Measurements from ENCODE around the gene ULBP2. TPM values are rescaled to one million over a fixed set of nuclear protein-coding genes. Genes with fewer than 3 reads are reported as not detected.

The ULBP2 gene
- total RNA-seq, 1 donor from 2014 or later, result 9.9 TPM

GRCh38 chr6:149899926-149900619 lies 41.7 kb upstream of the ULBP2 start:
- H3K27me3 Mint-ChIP-seq (ENCODE audit: unreplicated experiment), result peaks cover 6% of the 10 kb centered on the region
- TF ChIP-seq, protein P1, sequence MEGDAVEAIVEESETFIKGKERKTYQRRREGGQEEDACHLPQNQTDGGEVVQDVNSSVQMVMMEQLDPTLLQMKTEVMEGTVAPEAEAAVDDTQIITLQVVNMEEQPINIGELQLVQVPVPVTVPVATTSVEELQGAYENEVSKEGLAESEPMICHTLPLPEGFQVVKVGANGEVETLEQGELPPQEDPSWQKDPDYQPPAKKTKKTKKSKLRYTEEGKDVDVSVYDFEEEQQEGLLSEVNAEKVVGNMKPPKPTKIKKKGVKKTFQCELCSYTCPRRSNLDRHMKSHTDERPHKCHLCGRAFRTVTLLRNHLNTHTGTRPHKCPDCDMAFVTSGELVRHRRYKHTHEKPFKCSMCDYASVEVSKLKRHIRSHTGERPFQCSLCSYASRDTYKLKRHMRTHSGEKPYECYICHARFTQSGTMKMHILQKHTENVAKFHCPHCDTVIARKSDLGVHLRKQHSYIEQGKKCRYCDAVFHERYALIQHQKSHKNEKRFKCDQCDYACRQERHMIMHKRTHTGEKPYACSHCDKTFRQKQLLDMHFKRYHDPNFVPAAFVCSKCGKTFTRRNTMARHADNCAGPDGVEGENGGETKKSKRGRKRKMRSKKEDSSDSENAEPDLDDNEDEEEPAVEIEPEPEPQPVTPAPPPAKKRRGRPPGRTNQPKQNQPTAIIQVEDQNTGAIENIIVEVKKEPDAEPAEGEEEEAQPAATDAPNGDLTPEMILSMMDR (IDR thresholded peaks at IDR 0.05; ENCODE audit: unreplicated experiment), result no peak
- H3K4me1 Mint-ChIP-seq (ENCODE audit: unreplicated experiment), result peaks cover 24% of the 10 kb centered on the region
- no peaks in the 10 kb centered on the region for H3K9me3 Mint-ChIP-seq (ENCODE audit: unreplicated experiment)
- no peak overlapping the region for H3K4me3 Mint-ChIP-seq (ENCODE audit: unreplicated experiment)
- no peaks in the 10 kb centered on the region for H3K36me3 Mint-ChIP-seq (ENCODE audit: low read depth, unreplicated experiment)
- no peak overlapping the region for H3K27ac Mint-ChIP-seq (ENCODE audit: unreplicated experiment)
- no peak for DNase-seq (ENCODE audit: low spot score)

DNA sequence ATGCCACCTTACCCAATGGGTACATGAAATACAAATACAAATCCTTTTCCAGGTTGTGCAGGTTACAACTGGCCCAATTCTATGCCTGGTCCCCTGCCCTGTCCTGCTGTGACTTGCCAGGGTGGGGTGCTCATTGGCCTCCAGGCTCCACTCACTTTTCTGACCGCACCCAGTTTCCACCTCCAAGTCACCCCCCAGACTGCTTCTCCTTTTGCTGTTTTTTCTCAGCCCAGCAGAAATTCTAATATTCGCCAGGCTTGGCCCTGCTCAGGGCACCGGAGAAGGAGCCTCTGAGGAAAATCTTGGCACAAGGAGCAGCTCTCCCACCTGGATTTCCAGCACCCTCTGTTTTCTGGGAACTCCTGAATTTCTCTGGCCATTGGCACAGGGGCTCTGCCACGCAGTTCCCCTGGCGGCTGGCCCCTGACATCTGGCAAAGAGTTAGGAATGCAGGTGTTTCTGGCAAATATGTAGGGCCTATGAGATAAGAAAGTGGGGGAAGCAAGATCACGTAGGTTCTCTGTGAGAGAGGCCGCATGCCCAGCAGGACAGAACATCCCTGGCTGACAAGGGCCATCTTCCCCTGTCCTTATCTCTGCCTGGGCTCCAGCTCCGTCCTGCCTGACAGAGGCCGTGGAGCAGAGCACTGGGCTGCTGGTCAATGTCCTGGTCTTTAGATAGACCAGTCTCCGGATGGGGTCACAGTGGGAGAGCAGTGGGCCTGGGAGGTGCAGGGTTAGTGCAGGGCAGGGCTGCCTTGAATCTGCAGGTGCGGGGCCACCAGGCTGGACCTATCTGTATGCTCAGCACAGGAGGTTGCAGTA lies 41.0 kb upstream of the ULBP2 start:
- peaks cover 6% of the 10 kb centered on the region for H3K27me3 Mint-ChIP-seq (ENCODE audit: unreplicated experiment)
- H3K4me3 Mint-ChIP-seq (ENCODE audit: unreplicated experiment), result no peak overlapping the region

DNA sequence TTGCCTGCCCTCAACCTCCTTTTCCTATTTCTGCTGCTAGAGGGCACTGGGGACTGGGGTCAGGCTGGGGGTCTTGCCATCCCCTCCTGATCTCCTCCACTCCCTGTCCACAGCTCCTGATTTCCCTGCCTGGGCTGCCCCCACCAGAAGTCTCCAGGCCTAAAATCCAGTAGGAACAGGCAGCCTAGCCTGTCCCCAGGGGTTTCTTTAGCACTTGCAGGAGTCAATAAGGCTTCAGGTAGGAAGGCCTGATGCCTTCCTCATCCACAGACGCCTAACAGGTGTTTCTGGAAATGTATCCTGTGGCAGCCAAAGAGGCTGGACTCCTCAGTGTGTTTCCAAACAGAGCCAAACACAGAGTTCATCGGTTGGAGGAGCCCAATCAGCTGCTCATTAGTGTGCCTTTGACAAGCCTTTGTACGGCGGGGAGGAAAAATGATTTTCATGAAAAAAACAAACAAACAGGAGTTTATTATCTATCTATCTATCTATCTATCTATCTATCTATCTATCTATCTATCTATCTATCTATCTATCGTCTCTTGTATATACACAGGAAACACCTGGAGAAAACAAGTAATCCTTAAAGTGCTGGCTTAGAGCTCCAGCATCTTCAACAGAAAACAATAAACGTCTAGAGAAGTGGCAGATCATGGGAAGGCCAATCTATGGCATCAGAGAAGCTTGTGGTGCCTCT lies 40.2 kb upstream of the ULBP2 start:
- Mint-ChIP-seq H3K27ac (ENCODE audit: unreplicated experiment) (no peak overlapping the region), H3K4me1 (ENCODE audit: unreplicated experiment) (peaks cover 16% of the 10 kb centered on the region), H3K9me3 (ENCODE audit: unreplicated experiment) (no peaks in the 10 kb centered on the region), H3K4me3 (ENCODE audit: unreplicated experiment) (no peak overlapping the region), H3K27me3 (ENCODE audit: unreplicated experiment) (peaks cover 6% of the 10 kb centered on the region), H3K36me3 (ENCODE audit: low read depth, unreplicated experiment) (no peaks in the 10 kb centered on the region)
- no peak for DNase-seq (ENCODE audit: low spot score)
- TF ChIP-seq, protein P1 (IDR thresholded peaks at IDR 0.05; ENCODE audit: unreplicated experiment), result no peak

More for the DNA sequence above, 41.0 kb upstream of the ULBP2 start:
- Mint-ChIP-seq H3K36me3 (ENCODE audit: low read depth, unreplicated experiment) (no peaks in the 10 kb centered on the region), H3K27ac (ENCODE audit: unreplicated experiment) (no peak overlapping the region), H3K4me1 (ENCODE audit: unreplicated experiment) (peaks cover 18% of the 10 kb centered on the region), H3K9me3 (ENCODE audit: unreplicated experiment) (no peaks in the 10 kb centered on the region)
- no peak for DNase-seq (ENCODE audit: low spot score)
- TF ChIP-seq, protein P1 (IDR thresholded peaks at IDR 0.05; ENCODE audit: unreplicated experiment), result no peak

DNA sequence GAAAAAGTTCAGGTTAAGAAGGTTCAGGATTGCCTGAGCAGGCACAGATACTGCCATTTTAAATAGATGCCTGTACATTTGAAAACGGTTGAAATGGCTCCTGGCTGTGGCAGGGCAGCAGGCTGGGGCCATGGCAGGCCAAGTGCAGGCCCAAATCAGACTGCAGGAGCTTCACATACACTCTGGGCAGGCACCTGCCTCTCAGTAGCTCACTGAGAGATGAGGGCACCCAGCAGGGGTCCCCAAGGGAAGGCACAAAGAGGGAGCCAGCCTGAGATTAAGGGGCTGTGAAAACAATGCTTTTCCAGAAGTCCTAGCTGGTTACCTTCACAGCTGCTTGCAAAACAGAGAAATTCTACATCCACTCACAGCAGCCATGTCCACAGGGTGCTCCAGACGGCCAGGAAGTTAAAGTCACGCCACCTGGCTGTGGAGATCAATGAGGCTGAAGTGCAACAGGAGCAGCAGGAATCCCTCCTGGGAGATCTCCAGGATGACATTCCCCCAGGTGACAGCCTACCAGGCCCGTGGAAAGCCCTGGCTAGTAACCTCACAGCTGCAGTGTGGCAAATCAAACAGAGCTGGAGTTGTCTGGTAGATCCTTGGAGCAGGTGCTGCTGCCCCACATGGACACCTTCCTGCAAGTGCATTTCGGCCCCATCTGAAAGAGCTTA lies 37.7 kb upstream of the ULBP2 start:
- H3K4me3 Mint-ChIP-seq (ENCODE audit: unreplicated experiment), result no peak overlapping the region
- H3K36me3 Mint-ChIP-seq (ENCODE audit: low read depth, unreplicated experiment), result peaks cover 7% of the 10 kb centered on the region
- H3K4me1 Mint-ChIP-seq (ENCODE audit: unreplicated experiment), result peaks cover 18% of the 10 kb centered on the region
- peaks cover 2% of the 10 kb centered on the region for H3K27me3 Mint-ChIP-seq (ENCODE audit: unreplicated experiment)
- H3K27ac Mint-ChIP-seq (ENCODE audit: unreplicated experiment), result no peak overlapping the region
- no peak for DNase-seq (ENCODE audit: low spot score)
- peaks cover 6% of the 10 kb centered on the region for H3K9me3 Mint-ChIP-seq (ENCODE audit: unreplicated experiment)
- TF ChIP-seq, protein P1 (IDR thresholded peaks at IDR 0.05; ENCODE audit: unreplicated experiment), result no peak

Data from endothelial cell (in vitro differentiated cells).